Body of pancreas (tissue), 4 donors: ENCODE data around the gene SYCP2. TPM values are rescaled to one million over a fixed set of nuclear protein-coding genes. Genes with fewer than 3 reads are reported as not detected.

ENCODE experiments used
- ATAC-seq: fragments of 150-250 bp; one replicate; pipeline ENCODE4 v1.9.1; 2016
- DNase-seq, 4 donors: peaks; one replicate each; pipeline ENCODE4 v3.0.0-alpha.2; 2019
- H3K27ac ChIP-seq, 4 donors: fragments of 200-600 bp; sonication (generic); 1 replicate in 3 of 4; 2 replicates in 1 of 4; pipeline versions ENCODE4 v1.5.1 to v1.6.1; 2016 to 2019; ENCODE audit warnings: mild to moderate bottlenecking in 1 of 4, mixed read lengths in 1 of 4, moderate library complexity in 1 of 4
- H3K27me3 ChIP-seq, 2 donors: fragments of 200-600 bp; sonication (generic); one replicate each; pipeline ENCODE4 v1.6.0; 2016; ENCODE audit warnings: mild to moderate bottlenecking in 1 of 2
- H3K36me3 ChIP-seq, 2 donors: fragments of 200-600 bp; sonication (generic); replicated peaks in 1 of 2; 2 replicates each; pipeline ENCODE4 v1.5.1; 2016; ENCODE audit warnings: low read depth in 2 of 2; ENCODE audit not compliant: insufficient read depth in 1 of 2
- H3K4me1 ChIP-seq: fragments of 200-600 bp; sonication (generic); one replicate; pipeline ENCODE4 v1.6.0; 2016
- H3K4me3 ChIP-seq, 2 donors: fragments of 200-600 bp; sonication (generic); 1 replicate in 1 of 2; 2 replicates in 1 of 2; pipeline ENCODE4 v1.5.1; 2016 to 2019
- H3K9me3 ChIP-seq, 3 donors: fragments of 200-600 bp; sonication (generic); 1 replicate in 2 of 3; 2 replicates in 1 of 3; pipeline ENCODE4 v1.5.1; 2016
- POLR2A ChIP-seq, 3 donors: fragments of 450-650 bp; IDR thresholded peaks; one replicate each; pipeline ENCODE4 v1.6.1; 2016; ENCODE audit warnings: antibody characterized with exemption in 3 of 3, mild to moderate bottlenecking in 2 of 3
- WGBS, 2 donors: methylation state at CpG; one replicate each; pipeline ENCODE4 v1.1.5; 2017; 5-methylcytosine and 5-hydroxymethylcytosine counted together
- intact Hi-C: fragments of 100-400 bp; cut with DNase I; formaldehyde crosslinking; loops from one replicate; pipeline ENCODE4 v1.15.1; 2023
- total RNA-seq, 2 donors: library from RNA; depleted of rRNA; stranded (reverse); fragments of >200 nt; gene quantifications; one replicate each; pipeline ENCODE4 v1.1.0, GENCODE V29; 2016
- TF ChIP-seq, protein P1 (sequence below), 7 experiments: fragments of 450-650 bp in 4 of 7; fragments of 200-600 bp in 3 of 7; sonication (generic) in 3 of 7; IDR thresholded peaks; one replicate each; pipeline ENCODE4 v1.5.1; 2016 to 2019; ENCODE audit warnings: antibody characterized with exemption in 7 of 7

The SYCP2 gene
- total RNA-seq, 2 donors from 2014 or later = 3.6 to 15.3 TPM

DNA sequence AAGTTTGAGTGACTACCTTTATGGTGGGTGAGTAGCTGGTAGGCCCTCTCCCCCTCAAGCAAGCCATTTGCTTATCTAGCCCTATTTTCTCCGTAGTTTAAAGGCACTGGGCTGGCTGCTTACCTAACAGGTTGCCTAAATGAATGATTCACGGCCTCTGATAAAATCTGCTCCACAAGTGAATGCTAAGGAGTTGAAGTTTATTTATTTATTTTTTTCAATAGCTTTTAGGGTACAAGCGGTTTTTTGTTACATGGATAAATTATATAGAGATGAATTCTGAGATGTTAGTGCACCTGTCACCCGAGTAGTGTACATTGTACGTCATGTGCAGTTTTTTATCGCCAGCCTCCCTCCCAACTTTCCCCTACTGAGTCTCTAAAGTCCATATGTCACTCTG is 16.5 kb upstream of the SYCP2 start:
- no peak overlapping the region for H3K4me3 ChIP-seq
- WGBS, 2 donors = 90 to 95% methylated on average over 6 of the region's 6 CpGs

DNA sequence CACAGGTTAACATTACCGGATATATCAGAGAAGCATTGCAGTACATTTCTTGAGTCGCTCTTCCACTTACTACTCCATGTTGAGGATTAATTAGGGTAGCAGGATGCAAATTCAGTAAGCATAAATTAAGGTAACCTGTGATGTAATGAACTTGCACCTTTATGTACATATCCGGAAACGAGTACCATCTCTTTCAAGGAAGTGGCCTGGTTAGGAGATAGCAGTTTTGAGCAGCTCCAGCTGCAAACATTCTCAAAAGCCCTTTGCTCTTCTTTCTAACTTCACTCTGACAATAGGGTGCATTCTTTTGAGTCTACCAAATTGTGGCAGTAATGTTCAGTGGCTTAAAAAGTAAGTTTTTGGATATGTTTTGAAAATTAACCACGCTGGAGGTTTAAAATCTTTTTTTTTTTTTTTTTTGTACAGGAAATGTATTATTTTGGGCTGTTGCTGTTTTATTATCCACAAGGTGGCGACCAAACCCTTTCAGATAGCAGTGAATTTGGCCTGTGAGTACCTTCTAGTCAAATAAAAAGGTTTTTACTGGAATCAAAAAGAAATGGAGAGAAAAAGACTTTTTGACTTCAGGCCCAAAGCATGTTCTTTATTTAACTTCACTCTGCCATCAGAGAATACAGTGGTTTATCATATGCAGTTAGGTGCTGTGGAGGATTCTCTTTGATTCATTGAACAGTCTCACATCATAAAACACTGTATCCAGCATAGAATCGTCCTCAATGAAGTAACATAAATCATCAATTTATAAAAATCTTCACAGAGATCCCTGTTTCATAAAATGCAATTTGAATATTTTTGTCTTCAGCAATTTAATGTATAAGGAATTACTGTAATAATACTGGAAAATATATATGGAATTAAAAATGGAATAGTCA is 15.6 kb upstream of the SYCP2 start:
- intact Hi-C loops = no loop called here
- ATAC-seq (no peak), DNase-seq (peak in 2 of 4 donors; percentile 34 to 57)
- Histone ChIP-seq H3K4me1 (no peaks in the 10 kb centered on the region), H3K36me3 (peaks cover 2 to 3% of the 10 kb centered on the region in 2 donors), H3K9me3 (no peaks in the 10 kb centered on the region), H3K4me3 (no peak overlapping the region), H3K27me3 (no peaks in the 10 kb centered on the region), H3K27ac (no peak overlapping the region)
- 41 to 43% methylated on average over 7 of the region's 7 CpGs for WGBS, 2 donors
- TF ChIP-seq POLR2A (IDR thresholded peaks at IDR 0.05) = no peak
- TF ChIP-seq, protein P1, sequence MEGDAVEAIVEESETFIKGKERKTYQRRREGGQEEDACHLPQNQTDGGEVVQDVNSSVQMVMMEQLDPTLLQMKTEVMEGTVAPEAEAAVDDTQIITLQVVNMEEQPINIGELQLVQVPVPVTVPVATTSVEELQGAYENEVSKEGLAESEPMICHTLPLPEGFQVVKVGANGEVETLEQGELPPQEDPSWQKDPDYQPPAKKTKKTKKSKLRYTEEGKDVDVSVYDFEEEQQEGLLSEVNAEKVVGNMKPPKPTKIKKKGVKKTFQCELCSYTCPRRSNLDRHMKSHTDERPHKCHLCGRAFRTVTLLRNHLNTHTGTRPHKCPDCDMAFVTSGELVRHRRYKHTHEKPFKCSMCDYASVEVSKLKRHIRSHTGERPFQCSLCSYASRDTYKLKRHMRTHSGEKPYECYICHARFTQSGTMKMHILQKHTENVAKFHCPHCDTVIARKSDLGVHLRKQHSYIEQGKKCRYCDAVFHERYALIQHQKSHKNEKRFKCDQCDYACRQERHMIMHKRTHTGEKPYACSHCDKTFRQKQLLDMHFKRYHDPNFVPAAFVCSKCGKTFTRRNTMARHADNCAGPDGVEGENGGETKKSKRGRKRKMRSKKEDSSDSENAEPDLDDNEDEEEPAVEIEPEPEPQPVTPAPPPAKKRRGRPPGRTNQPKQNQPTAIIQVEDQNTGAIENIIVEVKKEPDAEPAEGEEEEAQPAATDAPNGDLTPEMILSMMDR (IDR thresholded peaks at IDR 0.05) = peak; percentile 30 to 72 (median 54)

More for the DNA sequence above, 16.5 kb upstream of the SYCP2 start:
- Histone ChIP-seq H3K4me1 (no peaks in the 10 kb centered on the region), H3K36me3 (no peaks in the 10 kb centered on the region), H3K9me3 (no peaks in the 10 kb centered on the region), H3K27me3 (no peaks in the 10 kb centered on the region), H3K27ac (no peak overlapping the region)
- TF ChIP-seq POLR2A (IDR thresholded peaks at IDR 0.05) = no peak
- TF ChIP-seq, protein P1 (IDR thresholded peaks at IDR 0.05) = no peak
- no peak for ATAC-seq
- intact Hi-C loops = no loop called here
- no peak for DNase-seq

DNA sequence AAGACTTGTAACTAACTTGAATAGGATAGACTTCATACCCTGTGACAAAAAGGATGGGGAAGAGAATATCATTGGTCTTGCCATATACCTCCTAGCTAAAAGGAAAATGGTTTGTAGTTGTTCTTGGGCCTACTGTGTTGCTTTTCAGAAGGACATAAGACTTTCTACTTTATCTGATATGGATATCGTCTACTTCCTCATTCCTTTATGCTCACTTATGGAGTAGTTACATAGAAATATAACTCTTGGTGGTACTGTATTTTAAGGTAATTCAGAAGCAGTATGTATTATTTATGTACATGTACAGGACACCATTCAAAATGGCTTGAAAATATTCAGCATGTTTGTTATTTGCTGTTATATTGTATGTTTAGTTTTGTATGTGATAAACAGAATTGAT is 14.8 kb upstream of the SYCP2 start:
- H3K4me1 ChIP-seq = no peaks in the 10 kb centered on the region
- TF ChIP-seq, protein P1 (IDR thresholded peaks at IDR 0.05) = no peak
- no peak for TF ChIP-seq POLR2A (IDR thresholded peaks at IDR 0.05)
- WGBS, 2 donors = 32 to 51% methylated on average over 1 of the region's 1 CpG
- H3K27ac ChIP-seq = no peak overlapping the region
- no peak for DNase-seq
- no peaks in the 10 kb centered on the region for H3K9me3 ChIP-seq
- H3K27me3 ChIP-seq = no peaks in the 10 kb centered on the region
- no peak for ATAC-seq
- peaks cover 2 to 5% of the 10 kb centered on the region in 2 donors for H3K36me3 ChIP-seq
- no peak overlapping the region for H3K4me3 ChIP-seq
- intact Hi-C loops = no loop called here

DNA sequence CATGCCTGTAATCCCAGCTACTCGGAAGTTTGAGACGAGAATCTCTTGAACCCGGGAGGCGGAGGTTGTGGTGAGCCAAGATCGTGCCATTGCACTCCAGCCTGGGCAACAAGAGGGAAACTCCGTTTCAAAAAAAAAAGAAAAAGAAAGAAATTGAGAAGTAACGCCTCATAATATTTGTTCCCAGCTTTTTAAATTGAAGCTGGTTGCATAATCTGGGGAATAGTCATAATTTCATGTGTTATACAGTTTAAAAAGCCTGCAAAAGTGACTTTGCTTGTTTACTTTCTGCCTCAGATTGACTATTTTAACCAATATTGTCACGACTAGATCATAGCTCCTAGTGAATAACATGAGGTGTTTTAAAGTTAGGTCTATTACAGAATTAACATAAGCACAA is 13.9 kb upstream of the SYCP2 start:
- ATAC-seq (no peak), DNase-seq (no peak)
- Histone ChIP-seq H3K27ac (no peak overlapping the region), H3K27me3 (no peaks in the 10 kb centered on the region), H3K4me3 (no peak overlapping the region), H3K9me3 (no peaks in the 10 kb centered on the region), H3K4me1 (no peaks in the 10 kb centered on the region), H3K36me3 (peaks cover 2 to 5% of the 10 kb centered on the region in 2 donors)
- intact Hi-C loops = no loop called here
- TF ChIP-seq, protein P1 (IDR thresholded peaks at IDR 0.05) = no peak
- no peak for TF ChIP-seq POLR2A (IDR thresholded peaks at IDR 0.05)
- 75 to 94% methylated on average over 8 of the region's 8 CpGs for WGBS, 2 donors
